Suprapubic skin (tissue), 4 donors: ENCODE measurements around the gene ALDH3B2. TPM values are rescaled to one million over a fixed set of nuclear protein-coding genes. Genes with fewer than 3 reads are reported as not detected.
"Not testable (repeated sequence)": the region's sequence is repeated elsewhere in the genome, so short reads cannot be mapped to it uniquely, and the experiment has no call there.

Experiments
- DNase-seq, 2 donors: peaks; one replicate each; pipeline ENCODE4 v3.0.0-alpha.2; 2019; ENCODE audit warnings: low spot score in 2 of 2
- H3K27ac ChIP-seq: fragments of 200-600 bp; sonication (generic); one replicate; pipeline ENCODE4 v1.5.1; 2019
- H3K27me3 ChIP-seq: fragments of 200-600 bp; sonication (generic); one replicate; pipeline ENCODE4 v1.5.1; 2019
- H3K36me3 ChIP-seq: fragments of 200-600 bp; sonication (generic); one replicate; pipeline ENCODE4 v1.5.1; 2019
- H3K4me1 ChIP-seq: fragments of 200-600 bp; sonication (generic); one replicate; pipeline ENCODE4 v1.5.1; 2019
- H3K4me3 ChIP-seq: fragments of 200-600 bp; sonication (generic); one replicate; pipeline ENCODE4 v1.5.1; 2019; ENCODE audit warnings: mild to moderate bottlenecking
- H3K9me3 ChIP-seq: fragments of 200-600 bp; sonication (generic); one replicate; pipeline ENCODE4 v1.5.1; 2019
- EP300 ChIP-seq: sonication (generic); formaldehyde crosslinking; IDR thresholded peaks from one replicate; pipeline ENCODE4 v1.6.1; 2017; ENCODE audit warnings: antibody characterized with exemption
- POLR2A ChIP-seq, 2 donors: fragments of 450-650 bp; IDR thresholded peaks; one replicate each; pipeline ENCODE4 v1.6.1; 2017; ENCODE audit warnings: antibody characterized with exemption in 2 of 2, mild to moderate bottlenecking in 2 of 2, moderate library complexity in 2 of 2
- POLR2AphosphoS5 ChIP-seq, 3 donors: sonication (generic); formaldehyde crosslinking; IDR thresholded peaks; one replicate each; pipeline ENCODE4 v1.6.1; 2017; ENCODE audit warnings: antibody characterized with exemption in 3 of 3
- WGBS: methylation state at CpG from one replicate; pipeline ENCODE4 v1.1.5; 2018; 5-methylcytosine and 5-hydroxymethylcytosine counted together
- total RNA-seq, 4 donors: library from RNA; depleted of rRNA; stranded (reverse); fragments of >200 nt; gene quantifications; one replicate each; pipeline ENCODE4 v1.1.0, GENCODE V29; 2016
- TF ChIP-seq, protein P1 (sequence below), 2 donors: fragments of 200-600 bp in 1 of 2; fragments of 450-650 bp in 1 of 2; sonication (generic) in 1 of 2; IDR thresholded peaks; one replicate each; pipeline ENCODE4 v1.5.1; 2016 to 2019; ENCODE audit warnings: antibody characterized with exemption in 2 of 2, mild to moderate bottlenecking in 1 of 2, moderate library complexity in 1 of 2

The ALDH3B2 gene
- total RNA-seq, 4 donors from 2014 or later, result 90.0 to 176 (median 105) TPM

DNA sequence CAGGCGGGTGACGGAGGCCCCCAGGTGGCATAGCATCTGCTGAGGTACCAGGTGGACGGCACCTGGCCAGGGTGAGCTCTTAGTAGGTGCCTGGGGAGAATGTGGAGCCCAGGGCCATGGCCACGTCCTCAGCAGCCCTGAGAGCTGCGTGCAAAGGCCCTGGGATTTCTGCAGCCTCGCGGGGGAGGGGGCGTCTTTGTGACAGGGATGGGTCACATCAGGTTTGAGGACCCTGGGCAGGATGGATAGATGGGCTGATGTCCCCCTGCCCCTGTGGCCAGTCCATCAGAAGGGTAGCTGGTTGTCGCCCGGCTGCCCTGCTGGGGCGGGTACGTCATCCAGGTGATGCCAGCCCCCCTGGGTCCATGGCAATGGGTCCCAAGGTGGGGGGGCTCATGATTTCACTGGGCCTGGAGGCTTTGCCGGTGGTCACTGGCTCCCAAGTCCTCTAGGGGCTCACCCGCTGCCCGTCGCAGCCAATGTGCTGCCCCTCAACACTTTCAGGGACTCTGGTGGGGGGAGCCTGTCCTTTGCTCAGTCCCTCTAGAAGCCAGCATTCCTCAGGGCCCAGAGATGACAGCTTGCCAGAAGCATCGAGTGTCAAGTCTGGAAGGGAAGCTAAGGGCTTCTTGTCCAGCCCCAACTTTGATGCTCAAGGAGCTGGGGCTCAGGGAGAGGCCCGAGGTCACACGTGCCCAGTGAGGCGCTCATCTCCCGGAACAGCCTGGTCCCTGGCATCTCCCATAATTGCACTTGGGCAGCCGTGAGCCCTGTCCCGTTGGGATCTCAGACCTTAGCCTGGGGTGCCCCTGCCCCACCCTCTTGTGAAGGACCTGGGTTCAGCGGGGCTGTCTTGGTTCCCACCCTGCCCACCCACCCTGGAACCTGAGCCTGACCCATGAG, 35.6 kb downstream of the ALDH3B2 start:
- Histone ChIP-seq H3K27me3 (peaks cover 27% of the 10 kb centered on the region), H3K36me3 (no peaks in the 10 kb centered on the region), H3K9me3 (no peaks in the 10 kb centered on the region), H3K4me3 (no peak overlapping the region), H3K4me1 (peaks cover 6% of the 10 kb centered on the region), H3K27ac (no peak overlapping the region)
- no peak for DNase-seq
- WGBS, result 98% methylated on average over 7 of the region's 24 CpGs
- TF ChIP-seq, protein P1, sequence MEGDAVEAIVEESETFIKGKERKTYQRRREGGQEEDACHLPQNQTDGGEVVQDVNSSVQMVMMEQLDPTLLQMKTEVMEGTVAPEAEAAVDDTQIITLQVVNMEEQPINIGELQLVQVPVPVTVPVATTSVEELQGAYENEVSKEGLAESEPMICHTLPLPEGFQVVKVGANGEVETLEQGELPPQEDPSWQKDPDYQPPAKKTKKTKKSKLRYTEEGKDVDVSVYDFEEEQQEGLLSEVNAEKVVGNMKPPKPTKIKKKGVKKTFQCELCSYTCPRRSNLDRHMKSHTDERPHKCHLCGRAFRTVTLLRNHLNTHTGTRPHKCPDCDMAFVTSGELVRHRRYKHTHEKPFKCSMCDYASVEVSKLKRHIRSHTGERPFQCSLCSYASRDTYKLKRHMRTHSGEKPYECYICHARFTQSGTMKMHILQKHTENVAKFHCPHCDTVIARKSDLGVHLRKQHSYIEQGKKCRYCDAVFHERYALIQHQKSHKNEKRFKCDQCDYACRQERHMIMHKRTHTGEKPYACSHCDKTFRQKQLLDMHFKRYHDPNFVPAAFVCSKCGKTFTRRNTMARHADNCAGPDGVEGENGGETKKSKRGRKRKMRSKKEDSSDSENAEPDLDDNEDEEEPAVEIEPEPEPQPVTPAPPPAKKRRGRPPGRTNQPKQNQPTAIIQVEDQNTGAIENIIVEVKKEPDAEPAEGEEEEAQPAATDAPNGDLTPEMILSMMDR (IDR thresholded peaks at IDR 0.05), result no peak
- TF ChIP-seq POLR2A (IDR thresholded peaks at IDR 0.05), result no peak
- TF ChIP-seq EP300, result no peak
- TF ChIP-seq POLR2AphosphoS5 (IDR thresholded peaks at IDR 0.05), result no peak

DNA sequence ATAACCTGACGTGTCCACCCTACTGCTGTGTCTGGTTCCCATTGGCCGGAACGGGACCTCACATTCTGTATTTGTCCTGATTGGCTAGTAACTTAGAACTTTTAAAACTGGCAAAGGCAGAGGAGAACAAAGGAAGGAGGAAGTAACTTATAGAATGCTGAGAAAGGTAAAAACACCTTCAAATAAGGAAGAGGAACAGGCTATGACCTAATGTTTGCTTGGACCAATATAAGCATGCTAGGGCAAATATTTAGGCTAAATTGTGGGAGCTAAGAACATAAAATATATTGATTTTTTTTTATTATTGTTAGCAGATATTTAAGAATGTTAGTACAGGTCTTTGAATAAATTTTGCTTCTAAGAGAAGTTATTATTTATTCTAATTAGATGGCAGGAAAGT, 37.0 kb downstream of the ALDH3B2 start:
- 91% methylated on average over 3 of the region's 3 CpGs for WGBS
- not testable (repeated sequence) for H3K36me3 ChIP-seq, H3K9me3 ChIP-seq, DNase-seq, H3K4me3 ChIP-seq, H3K27ac ChIP-seq, H3K4me1 ChIP-seq
- H3K27me3 ChIP-seq, result peaks cover 27% of the 10 kb centered on the region

DNA sequence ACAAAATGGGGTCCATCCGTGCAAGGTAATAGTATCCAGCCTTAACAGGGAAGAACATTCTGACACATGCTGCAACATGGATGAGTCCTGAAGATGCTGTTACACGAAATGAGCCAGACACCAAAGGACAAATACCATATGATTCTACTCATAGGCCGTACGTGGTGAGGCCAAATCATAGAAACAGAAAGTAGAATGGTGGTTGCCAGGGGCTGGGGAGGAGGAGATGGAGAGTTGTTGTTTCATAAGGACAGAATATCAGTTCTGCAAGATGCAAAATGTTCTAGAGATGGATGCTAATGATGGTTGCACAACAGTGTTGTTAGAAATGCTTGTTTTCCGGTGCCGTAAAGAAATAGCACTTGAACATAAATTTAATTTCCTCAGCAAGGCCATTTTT, 37.5 kb downstream of the ALDH3B2 start:
- no peak for DNase-seq
- 59% methylated on average over 6 of the region's 6 CpGs for WGBS
- TF ChIP-seq POLR2A (IDR thresholded peaks at IDR 0.05) (no peak), EP300 (no peak), POLR2AphosphoS5 (IDR thresholded peaks at IDR 0.05) (no peak)
- TF ChIP-seq, protein P1 (IDR thresholded peaks at IDR 0.05), result no peak
- Histone ChIP-seq H3K36me3 (no peaks in the 10 kb centered on the region), H3K4me1 (peaks cover 6% of the 10 kb centered on the region), H3K4me3 (no peak overlapping the region), H3K27me3 (peaks cover 27% of the 10 kb centered on the region), H3K27ac (no peak overlapping the region), H3K9me3 (no peaks in the 10 kb centered on the region)

DNA sequence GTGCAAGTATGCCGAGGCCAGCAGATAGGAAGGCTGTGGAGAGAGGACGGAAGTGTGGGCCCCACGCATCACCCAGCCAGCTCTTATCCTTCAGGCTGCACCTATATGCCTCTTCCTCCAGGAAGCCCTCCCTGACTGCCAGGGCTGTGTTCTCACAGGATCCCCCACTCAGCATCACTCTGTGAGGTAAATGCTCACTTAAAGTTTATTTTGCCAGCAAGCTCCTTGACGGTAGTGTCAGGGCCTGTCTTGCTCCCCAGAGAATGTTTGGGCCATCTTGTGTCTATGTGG, 39.2 kb downstream of the ALDH3B2 start:
- TF ChIP-seq POLR2AphosphoS5 (IDR thresholded peaks at IDR 0.05) (no peak), EP300 (no peak), POLR2A (IDR thresholded peaks at IDR 0.05) (no peak)
- TF ChIP-seq, protein P1 (IDR thresholded peaks at IDR 0.05), result no peak
- Histone ChIP-seq H3K4me3 (no peak overlapping the region), H3K36me3 (no peaks in the 10 kb centered on the region), H3K27ac (no peak overlapping the region), H3K27me3 (peaks cover 15% of the 10 kb centered on the region), H3K9me3 (no peaks in the 10 kb centered on the region), H3K4me1 (peaks cover 14% of the 10 kb centered on the region)
- DNase-seq, result peak in 1 of 2 donors; percentile 29
- whole genome bisulfite sequencing, result 82% methylated on average over 4 of the region's 4 CpGs

DNA sequence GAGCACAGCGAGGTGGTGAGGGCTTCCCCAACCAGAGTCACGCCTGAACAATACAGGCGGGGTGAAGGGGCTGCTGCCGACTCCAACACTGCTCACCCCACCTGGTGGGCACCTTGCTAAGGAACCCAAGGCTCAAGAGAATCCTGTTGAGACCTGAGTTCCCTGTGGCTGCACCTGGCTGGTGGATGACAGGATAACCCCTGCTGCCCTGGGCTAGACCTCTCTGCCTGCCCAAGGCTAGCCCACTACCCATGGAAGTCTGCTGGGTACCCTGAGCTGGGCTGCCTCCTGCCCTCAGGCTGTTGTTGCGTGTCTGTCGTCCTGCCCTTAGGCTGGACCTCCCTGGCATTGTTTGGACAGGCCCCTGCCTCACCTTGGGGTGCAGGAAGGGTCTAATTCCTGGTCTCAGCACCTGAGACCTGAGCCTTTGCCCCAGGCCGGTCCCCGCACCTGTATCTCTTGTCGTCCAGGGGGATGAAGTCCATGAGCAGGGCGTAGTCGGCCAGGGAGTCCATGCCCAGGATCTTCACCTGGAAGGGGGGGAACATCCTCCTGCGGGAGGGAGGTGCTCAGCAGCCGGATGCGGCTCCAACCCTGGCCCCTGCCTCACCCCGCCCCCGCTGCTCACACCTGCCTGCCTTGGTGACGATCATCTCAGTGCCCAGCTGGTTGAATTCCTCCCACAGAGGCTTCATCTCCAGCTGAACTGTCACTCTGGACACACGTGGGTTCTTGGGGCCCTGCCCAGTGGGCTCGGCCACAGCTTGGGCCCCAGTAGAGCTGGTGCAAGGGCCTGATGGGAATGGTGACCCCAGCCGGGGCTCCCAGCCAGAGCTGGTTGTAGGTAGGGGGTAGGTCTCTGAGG, 39.8 kb downstream of the ALDH3B2 start:
- Histone ChIP-seq H3K4me3 (no peak overlapping the region), H3K4me1 (peaks cover 10% of the 10 kb centered on the region), H3K9me3 (no peaks in the 10 kb centered on the region), H3K27me3 (peaks cover 10% of the 10 kb centered on the region), H3K27ac (no peak overlapping the region), H3K36me3 (no peaks in the 10 kb centered on the region)
- TF ChIP-seq, protein P1 (IDR thresholded peaks at IDR 0.05), result no peak
- TF ChIP-seq POLR2AphosphoS5 (IDR thresholded peaks at IDR 0.05) (no peak), EP300 (no peak), POLR2A (IDR thresholded peaks at IDR 0.05) (no peak)
- WGBS, result 84% methylated on average over 12 of the region's 20 CpGs
- DNase-seq, result peak in 1 of 2 donors; percentile 54
